HFFc6 (cell line): ENCODE data around the gene RAPGEF1. TPM values are rescaled to one million over a fixed set of nuclear protein-coding genes. Genes with fewer than 3 reads are reported as not detected.

Experiments
- DNase-seq: peaks from one replicate; pipeline ENCODE4 v3.0.0-alpha.2; 2018
- H3K27ac Mint-ChIP-seq: 2 replicates; pipeline ENCODE4 v1.8.0; 2020; ENCODE audit warnings: mild to moderate bottlenecking, mixed read lengths
- H3K27me3 Mint-ChIP-seq: 2 replicates; pipeline ENCODE4 v1.8.0; 2021; ENCODE audit warnings: mild to moderate bottlenecking, moderate library complexity, mixed read lengths; ENCODE audit not compliant: insufficient read depth
- H3K36me3 Mint-ChIP-seq: 2 replicates; pipeline ENCODE4 v1.8.0; 2021; ENCODE audit warnings: low read depth, mixed read lengths
- H3K4me1 Mint-ChIP-seq: 2 replicates; pipeline ENCODE4 v1.8.0; 2020; ENCODE audit warnings: low read depth, mixed read lengths
- H3K4me3 Mint-ChIP-seq: 2 replicates; pipeline ENCODE4 v1.8.0; 2020; ENCODE audit warnings: mild to moderate bottlenecking, moderate library complexity, mixed read lengths
- H3K9me3 Mint-ChIP-seq: 2 replicates; pipeline ENCODE4 v1.8.0; 2020; ENCODE audit warnings: mild to moderate bottlenecking, mixed read lengths
- total RNA-seq, 6 experiments: library from RNA; stranded (reverse); fragmentation: NEBNext Ultra II Directional; extraction: Animal tissue kit (Norgen Biotek cat#: 25700); gene quantifications; 2 replicates in 1 of 6; 3 replicates in 5 of 6; pipeline ENCODE4 v1.2.3, GENCODE V29; 2021
- TF ChIP-seq, protein P1 (sequence below): fragments of 200-600 bp; sonication (generic); IDR thresholded peaks from 2 replicates; pipeline ENCODE4 v1.5.0; 2021; ENCODE audit warnings: antibody characterized with exemption, mild to moderate bottlenecking

The RAPGEF1 gene
- total RNA-seq, 6 experiments from 2014 or later, result 38.6 to 46.6 (median 42.3) TPM

GRCh38 chr9:131781069-131781468 is 41.2 kb upstream of the RAPGEF1 start:
- peaks cover 14% of the 10 kb centered on the region; the same call in 1 of the 2 replicates for H3K9me3 Mint-ChIP-seq
- TF ChIP-seq, protein P1, sequence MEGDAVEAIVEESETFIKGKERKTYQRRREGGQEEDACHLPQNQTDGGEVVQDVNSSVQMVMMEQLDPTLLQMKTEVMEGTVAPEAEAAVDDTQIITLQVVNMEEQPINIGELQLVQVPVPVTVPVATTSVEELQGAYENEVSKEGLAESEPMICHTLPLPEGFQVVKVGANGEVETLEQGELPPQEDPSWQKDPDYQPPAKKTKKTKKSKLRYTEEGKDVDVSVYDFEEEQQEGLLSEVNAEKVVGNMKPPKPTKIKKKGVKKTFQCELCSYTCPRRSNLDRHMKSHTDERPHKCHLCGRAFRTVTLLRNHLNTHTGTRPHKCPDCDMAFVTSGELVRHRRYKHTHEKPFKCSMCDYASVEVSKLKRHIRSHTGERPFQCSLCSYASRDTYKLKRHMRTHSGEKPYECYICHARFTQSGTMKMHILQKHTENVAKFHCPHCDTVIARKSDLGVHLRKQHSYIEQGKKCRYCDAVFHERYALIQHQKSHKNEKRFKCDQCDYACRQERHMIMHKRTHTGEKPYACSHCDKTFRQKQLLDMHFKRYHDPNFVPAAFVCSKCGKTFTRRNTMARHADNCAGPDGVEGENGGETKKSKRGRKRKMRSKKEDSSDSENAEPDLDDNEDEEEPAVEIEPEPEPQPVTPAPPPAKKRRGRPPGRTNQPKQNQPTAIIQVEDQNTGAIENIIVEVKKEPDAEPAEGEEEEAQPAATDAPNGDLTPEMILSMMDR, result no peak
- no peaks in the 10 kb centered on the region for H3K36me3 Mint-ChIP-seq
- DNase-seq, result no peak
- peaks cover 40% of the 10 kb centered on the region for H3K27me3 Mint-ChIP-seq
- H3K27ac Mint-ChIP-seq, result no peak overlapping the region
- H3K4me3 Mint-ChIP-seq, result no peak overlapping the region
- H3K4me1 Mint-ChIP-seq, result no peaks in the 10 kb centered on the region

GRCh38 chr9:131776473-131776872 is 36.6 kb upstream of the RAPGEF1 start:
- Mint-ChIP-seq H3K27ac (no peak overlapping the region), H3K36me3 (no peaks in the 10 kb centered on the region), H3K9me3 (peaks cover 9% of the 10 kb centered on the region; the same call in 1 of the 2 replicates), H3K27me3 (peaks cover 26% of the 10 kb centered on the region), H3K4me1 (no peaks in the 10 kb centered on the region), H3K4me3 (no peak overlapping the region)
- no peak for DNase-seq
- TF ChIP-seq, protein P1, result no peak

DNA sequence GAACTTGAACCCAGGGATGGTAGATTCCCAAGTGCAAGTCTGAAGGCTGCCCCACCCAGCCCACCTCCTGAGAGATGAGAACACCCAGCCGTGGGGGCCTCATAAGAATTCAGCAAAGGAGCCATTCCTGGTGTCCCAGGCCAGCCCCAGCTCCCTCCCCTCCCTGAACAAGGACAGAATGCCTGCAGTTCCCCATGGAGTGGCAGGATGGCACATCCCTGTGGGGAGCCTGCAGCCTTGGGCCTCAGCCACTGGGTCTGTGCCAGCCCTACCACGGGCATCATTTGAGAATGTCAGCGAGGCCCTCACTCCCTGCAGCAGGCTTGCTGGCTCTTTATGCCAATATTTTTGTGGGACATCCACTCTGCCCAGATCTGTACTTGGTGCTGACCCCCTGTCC is 36.2 kb upstream of the RAPGEF1 start:
- no peak overlapping the region for H3K4me3 Mint-ChIP-seq
- H3K27me3 Mint-ChIP-seq, result peaks cover 26% of the 10 kb centered on the region
- H3K27ac Mint-ChIP-seq, result no peak overlapping the region
- H3K36me3 Mint-ChIP-seq, result no peaks in the 10 kb centered on the region
- TF ChIP-seq, protein P1, result no peak
- no peaks in the 10 kb centered on the region for H3K4me1 Mint-ChIP-seq
- no peak for DNase-seq
- H3K9me3 Mint-ChIP-seq, result peaks cover 9% of the 10 kb centered on the region; the same call in 1 of the 2 replicates

DNA sequence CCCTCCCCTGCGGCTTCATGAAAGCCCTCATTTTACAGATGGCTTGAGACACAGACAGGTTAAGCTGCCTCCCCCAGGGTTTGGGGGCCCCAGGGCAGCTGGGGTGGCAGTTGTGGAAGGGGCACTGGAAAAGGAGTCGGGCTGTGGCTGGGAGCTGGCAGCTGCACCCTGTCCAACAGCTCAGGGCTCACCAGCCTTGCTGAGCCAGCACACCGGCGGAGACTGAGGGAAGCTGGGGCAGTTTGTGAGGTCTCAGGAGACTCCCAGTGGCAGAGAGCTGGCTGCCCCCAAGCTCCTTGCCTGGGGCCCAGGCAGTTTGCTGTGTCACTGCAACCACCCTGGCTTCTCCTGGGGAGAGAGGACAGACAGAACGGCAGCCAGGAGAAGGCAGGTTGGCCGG is 34.8 kb upstream of the RAPGEF1 start:
- H3K27me3 Mint-ChIP-seq, result peaks cover 25% of the 10 kb centered on the region
- DNase-seq, result no peak
- no peak overlapping the region for H3K27ac Mint-ChIP-seq
- no peaks in the 10 kb centered on the region for H3K4me1 Mint-ChIP-seq
- H3K36me3 Mint-ChIP-seq, result no peaks in the 10 kb centered on the region
- H3K9me3 Mint-ChIP-seq, result peaks cover 9% of the 10 kb centered on the region; the same call in 1 of the 2 replicates
- H3K4me3 Mint-ChIP-seq, result no peak overlapping the region
- TF ChIP-seq, protein P1, result no peak

- peak; percentile 51 for DNase-seq
- 0 out of 2 replicates have a peak, but pooled peaks cover under 1% of the 10 kb centered on the region for H3K4me1 Mint-ChIP-seq
- H3K27me3 Mint-ChIP-seq, result peaks cover 25% of the 10 kb centered on the region
Measured at GRCh38 chr9:131773911-131774379, 34.1 kb upstream of the RAPGEF1 start.

More at GRCh38 chr9:131773911-131774379, 34.1 kb upstream of the RAPGEF1 start:
- Mint-ChIP-seq H3K36me3 (no peaks in the 10 kb centered on the region), H3K4me3 (no peak overlapping the region), H3K9me3 (peaks cover 4% of the 10 kb centered on the region; the same call in 1 of the 2 replicates), H3K27ac (no peak overlapping the region)
- TF ChIP-seq, protein P1, result no peak
